Upper lobe of left lung (tissue), 4 donors: ENCODE data around the gene ATXN7.

Experiments
- EP300 ChIP-seq, 4 donors: sonication (generic); formaldehyde crosslinking; IDR thresholded peaks; one replicate each; pipeline ENCODE4 v1.5.1; 2017; ENCODE audit warnings: antibody characterized with exemption in 4 of 4, control low read depth in 2 of 4
- POLR2A ChIP-seq, 4 donors: fragments of 450-650 bp; IDR thresholded peaks; one replicate each; pipeline ENCODE4 v1.5.1; 2016 to 2017; ENCODE audit warnings: antibody characterized with exemption in 4 of 4, mild to moderate bottlenecking in 2 of 4
- POLR2AphosphoS5 ChIP-seq, 2 donors: sonication (generic); formaldehyde crosslinking; IDR thresholded peaks; one replicate each; pipeline ENCODE4 v1.5.1; 2017; ENCODE audit warnings: antibody characterized with exemption in 2 of 2
- TF ChIP-seq, protein P1 (sequence below), 6 experiments: fragments of 450-650 bp in 4 of 6; fragments of 200-600 bp in 2 of 6; sonication (generic) in 2 of 6; IDR thresholded peaks; one replicate each; pipeline ENCODE4 v1.5.1; 2016 to 2019; ENCODE audit warnings: antibody characterized with exemption in 6 of 6

DNA sequence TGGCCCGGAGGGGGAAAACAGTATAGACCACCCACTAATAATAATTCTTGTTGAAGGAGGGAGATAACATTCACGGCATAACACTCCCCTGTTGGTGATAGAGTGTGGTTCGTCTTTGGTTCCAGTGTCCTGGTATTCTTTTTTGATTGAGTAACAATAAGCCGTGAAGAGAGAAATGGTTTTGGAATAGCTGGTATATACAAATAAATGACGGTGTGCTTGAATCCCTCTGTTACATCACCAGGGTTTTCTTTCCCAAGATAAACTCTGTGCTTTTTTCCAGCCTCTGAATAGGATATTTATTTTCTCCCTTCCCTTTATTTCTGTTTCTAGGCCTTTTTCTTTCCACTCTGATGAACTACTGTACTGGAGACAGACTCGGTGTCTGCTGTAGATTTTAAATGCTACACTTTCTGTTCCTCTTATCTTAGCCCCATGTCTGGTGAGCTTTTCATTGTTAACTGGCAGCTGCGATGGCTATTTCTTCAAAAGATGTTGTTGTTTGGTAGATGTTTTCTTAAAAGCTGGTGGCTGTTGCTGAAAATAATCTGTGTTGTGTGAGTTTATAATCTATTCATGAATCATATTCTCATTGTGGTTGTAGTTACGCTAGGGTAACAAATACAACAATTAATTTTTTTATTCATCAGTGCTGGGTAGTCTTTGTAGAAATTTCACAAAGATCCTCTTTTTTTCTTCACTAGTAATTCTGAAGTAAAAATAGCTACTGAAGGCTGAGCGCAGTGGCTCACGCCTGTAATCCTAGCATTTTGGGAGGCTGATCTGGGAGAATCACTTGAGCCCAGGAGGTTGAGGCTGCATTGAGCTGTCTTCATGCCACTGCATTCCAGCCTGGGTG, 64.0 kb downstream of the ATXN7 start:
- TF ChIP-seq, protein P1, sequence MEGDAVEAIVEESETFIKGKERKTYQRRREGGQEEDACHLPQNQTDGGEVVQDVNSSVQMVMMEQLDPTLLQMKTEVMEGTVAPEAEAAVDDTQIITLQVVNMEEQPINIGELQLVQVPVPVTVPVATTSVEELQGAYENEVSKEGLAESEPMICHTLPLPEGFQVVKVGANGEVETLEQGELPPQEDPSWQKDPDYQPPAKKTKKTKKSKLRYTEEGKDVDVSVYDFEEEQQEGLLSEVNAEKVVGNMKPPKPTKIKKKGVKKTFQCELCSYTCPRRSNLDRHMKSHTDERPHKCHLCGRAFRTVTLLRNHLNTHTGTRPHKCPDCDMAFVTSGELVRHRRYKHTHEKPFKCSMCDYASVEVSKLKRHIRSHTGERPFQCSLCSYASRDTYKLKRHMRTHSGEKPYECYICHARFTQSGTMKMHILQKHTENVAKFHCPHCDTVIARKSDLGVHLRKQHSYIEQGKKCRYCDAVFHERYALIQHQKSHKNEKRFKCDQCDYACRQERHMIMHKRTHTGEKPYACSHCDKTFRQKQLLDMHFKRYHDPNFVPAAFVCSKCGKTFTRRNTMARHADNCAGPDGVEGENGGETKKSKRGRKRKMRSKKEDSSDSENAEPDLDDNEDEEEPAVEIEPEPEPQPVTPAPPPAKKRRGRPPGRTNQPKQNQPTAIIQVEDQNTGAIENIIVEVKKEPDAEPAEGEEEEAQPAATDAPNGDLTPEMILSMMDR (IDR thresholded peaks at IDR 0.05) = no peak
- TF ChIP-seq POLR2A (IDR thresholded peaks at IDR 0.05) (no peak), EP300 (IDR thresholded peaks at IDR 0.05) (no peak), POLR2AphosphoS5 (IDR thresholded peaks at IDR 0.05) (no peak)
